ENCODE data around the gene FN1.

GRCh38 chr2:215419769-215420470 lies 15.9 kb downstream of the FN1 start:
- TF ChIP-seq ZNF239 (tag by site-specific recombination; IDR thresholded peaks at IDR 0.05) = no peak
- TF ChIP-seq, protein P1, sequence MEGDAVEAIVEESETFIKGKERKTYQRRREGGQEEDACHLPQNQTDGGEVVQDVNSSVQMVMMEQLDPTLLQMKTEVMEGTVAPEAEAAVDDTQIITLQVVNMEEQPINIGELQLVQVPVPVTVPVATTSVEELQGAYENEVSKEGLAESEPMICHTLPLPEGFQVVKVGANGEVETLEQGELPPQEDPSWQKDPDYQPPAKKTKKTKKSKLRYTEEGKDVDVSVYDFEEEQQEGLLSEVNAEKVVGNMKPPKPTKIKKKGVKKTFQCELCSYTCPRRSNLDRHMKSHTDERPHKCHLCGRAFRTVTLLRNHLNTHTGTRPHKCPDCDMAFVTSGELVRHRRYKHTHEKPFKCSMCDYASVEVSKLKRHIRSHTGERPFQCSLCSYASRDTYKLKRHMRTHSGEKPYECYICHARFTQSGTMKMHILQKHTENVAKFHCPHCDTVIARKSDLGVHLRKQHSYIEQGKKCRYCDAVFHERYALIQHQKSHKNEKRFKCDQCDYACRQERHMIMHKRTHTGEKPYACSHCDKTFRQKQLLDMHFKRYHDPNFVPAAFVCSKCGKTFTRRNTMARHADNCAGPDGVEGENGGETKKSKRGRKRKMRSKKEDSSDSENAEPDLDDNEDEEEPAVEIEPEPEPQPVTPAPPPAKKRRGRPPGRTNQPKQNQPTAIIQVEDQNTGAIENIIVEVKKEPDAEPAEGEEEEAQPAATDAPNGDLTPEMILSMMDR (tag by site-specific recombination; IDR thresholded peaks at IDR 0.05) = no peak
- no peak for TF ChIP-seq SP2 (tag by site-specific recombination; IDR thresholded peaks at IDR 0.05)
- no peak for TF ChIP-seq ZBTB7A (tag by site-specific recombination; IDR thresholded peaks at IDR 0.05; ENCODE audit: low read depth)
- no peak for TF ChIP-seq KLF9 (tag by site-specific recombination; IDR thresholded peaks at IDR 0.05; ENCODE audit: low read depth)
- TF ChIP-seq, protein P2, sequence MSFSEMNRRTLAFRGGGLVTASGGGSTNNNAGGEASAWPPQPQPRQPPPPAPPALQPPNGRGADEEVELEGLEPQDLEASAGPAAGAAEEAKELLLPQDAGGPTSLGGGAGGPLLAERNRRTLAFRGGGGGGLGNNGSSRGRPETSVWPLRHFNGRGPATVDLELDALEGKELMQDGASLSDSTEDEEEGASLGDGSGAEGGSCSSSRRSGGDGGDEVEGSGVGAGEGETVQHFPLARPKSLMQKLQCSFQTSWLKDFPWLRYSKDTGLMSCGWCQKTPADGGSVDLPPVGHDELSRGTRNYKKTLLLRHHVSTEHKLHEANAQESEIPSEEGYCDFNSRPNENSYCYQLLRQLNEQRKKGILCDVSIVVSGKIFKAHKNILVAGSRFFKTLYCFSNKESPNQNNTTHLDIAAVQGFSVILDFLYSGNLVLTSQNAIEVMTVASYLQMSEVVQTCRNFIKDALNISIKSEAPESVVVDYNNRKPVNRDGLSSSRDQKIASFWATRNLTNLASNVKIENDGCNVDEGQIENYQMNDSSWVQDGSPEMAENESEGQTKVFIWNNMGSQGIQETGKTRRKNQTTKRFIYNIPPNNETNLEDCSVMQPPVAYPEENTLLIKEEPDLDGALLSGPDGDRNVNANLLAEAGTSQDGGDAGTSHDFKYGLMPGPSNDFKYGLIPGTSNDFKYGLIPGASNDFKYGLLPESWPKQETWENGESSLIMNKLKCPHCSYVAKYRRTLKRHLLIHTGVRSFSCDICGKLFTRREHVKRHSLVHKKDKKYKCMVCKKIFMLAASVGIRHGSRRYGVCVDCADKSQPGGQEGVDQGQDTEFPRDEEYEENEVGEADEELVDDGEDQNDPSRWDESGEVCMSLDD (tag by site-specific recombination; IDR thresholded peaks at IDR 0.05) = no peak
- no peak; the same call in 1 of the 2 replicates for TF ChIP-seq TCF7L2 (IDR thresholded peaks at IDR 0.05; ENCODE audit: borderline replicate concordance, low read depth, low read length)
- no peak for TF ChIP-seq ZNF416 (tag by site-specific recombination; IDR thresholded peaks at IDR 0.05)
- no peak for TF ChIP-seq ZNF324 (tag by site-specific recombination; IDR thresholded peaks at IDR 0.05)
